Skeletal muscle tissue (tissue), 4 donors: Measurements from ENCODE around the gene ZBTB40. TPM values are rescaled to one million over a fixed set of nuclear protein-coding genes. Genes with fewer than 3 reads are reported as not detected.

ENCODE experiments used
- H3K27ac ChIP-seq: one replicate; pipeline ENCODE4 v1.7.0; 2013; ENCODE audit warnings: mild to moderate bottlenecking, low read depth, low read length, inconsistent platforms
- H3K27me3 ChIP-seq, 3 donors: one replicate each; pipeline ENCODE4 v1.7.0; 2013; ENCODE audit warnings: low read length in 3 of 3; ENCODE audit not compliant: control insufficient read depth in 3 of 3, insufficient read depth in 3 of 3
- H3K36me3 ChIP-seq, 3 donors: one replicate each; pipeline ENCODE4 v1.7.0; 2013; ENCODE audit warnings: low read length in 3 of 3; ENCODE audit not compliant: control insufficient read depth in 3 of 3, insufficient read depth in 3 of 3
- H3K4me1 ChIP-seq, 3 donors: one replicate each; pipeline ENCODE4 v1.7.0; 2013; ENCODE audit warnings: low read length in 3 of 3, mild to moderate bottlenecking in 3 of 3; ENCODE audit not compliant: control insufficient read depth in 3 of 3, insufficient read depth in 3 of 3
- H3K4me3 ChIP-seq, 3 donors: one replicate each; pipeline ENCODE4 v1.7.0; 2013; ENCODE audit warnings: low read length in 3 of 3
- H3K9ac ChIP-seq, 3 donors: one replicate each; pipeline ENCODE4 v1.7.0; 2013; ENCODE audit warnings: low read length in 3 of 3, mild to moderate bottlenecking in 3 of 3, moderate library complexity in 2 of 3, low read depth in 1 of 3
- H3K9me3 ChIP-seq, 3 donors: one replicate each; pipeline ENCODE4 v1.7.0; 2013; ENCODE audit warnings: low read length in 3 of 3; ENCODE audit not compliant: control insufficient read depth in 3 of 3
- total RNA-seq: library from RNA; depleted of rRNA; stranded (reverse); fragments of >200 nt; gene quantifications from one replicate; pipeline ENCODE4 v1.2.3, GENCODE V29; 2014
- donor health status: Osteomylitis.

ZBTB40 gene
- total RNA-seq, 1 donor from 2014 or later, result 9.4 TPM

- no peaks in the 10 kb centered on the region for H3K9me3 ChIP-seq
- no peak overlapping the region for H3K4me3 ChIP-seq
- H3K36me3 ChIP-seq, result peaks cover 71 to 78% (median 77%) of the 10 kb centered on the region in 3 donors
- no peak overlapping the region for H3K27ac ChIP-seq
- H3K4me1 ChIP-seq, result no peaks in the 10 kb centered on the region
- H3K27me3 ChIP-seq, result no peaks in the 10 kb centered on the region
- no peak overlapping the region for H3K9ac ChIP-seq
Measured at GRCh38 chr1:22524481-22524880, 72.8 kb downstream of the ZBTB40 start.

- Histone ChIP-seq H3K36me3 (peaks cover 64 to 72% (median 72%) of the 10 kb centered on the region in 3 donors), H3K9me3 (no peaks in the 10 kb centered on the region), H3K4me3 (no peak overlapping the region), H3K4me1 (peaks cover 0 to 4% (median 0%) of the 10 kb centered on the region in 3 donors), H3K9ac (no peak overlapping the region), H3K27me3 (no peaks in the 10 kb centered on the region), H3K27ac (no peak overlapping the region)
Measured at GRCh38 chr1:22525211-22525610, 73.6 kb downstream of the ZBTB40 start.

GRCh38 chr1:22525646-22526045, 74.0 kb downstream of the ZBTB40 start:
- Histone ChIP-seq H3K9ac (no peak overlapping the region), H3K27me3 (no peaks in the 10 kb centered on the region), H3K4me1 (peaks cover under 1 to 8% (median 1%) of the 10 kb centered on the region in 3 donors), H3K9me3 (no peaks in the 10 kb centered on the region), H3K27ac (no peak overlapping the region), H3K36me3 (peaks cover 59 to 68% (median 68%) of the 10 kb centered on the region in 3 donors), H3K4me3 (no peak overlapping the region)

GRCh38 chr1:22526098-22526497, 74.4 kb downstream of the ZBTB40 start:
- H3K27ac ChIP-seq, result no peak overlapping the region
- peaks cover 55 to 65% (median 63%) of the 10 kb centered on the region in 3 donors for H3K36me3 ChIP-seq
- no peak overlapping the region for H3K9ac ChIP-seq
- H3K4me3 ChIP-seq, result no peak overlapping the region
- H3K9me3 ChIP-seq, result no peaks in the 10 kb centered on the region
- peaks cover 3 to 10% (median 3%) of the 10 kb centered on the region in 3 donors for H3K4me1 ChIP-seq
- no peaks in the 10 kb centered on the region for H3K27me3 ChIP-seq

GRCh38 chr1:22526677-22527076, 75.0 kb downstream of the ZBTB40 start:
- Histone ChIP-seq H3K36me3 (peaks cover 49 to 59% (median 59%) of the 10 kb centered on the region in 3 donors), H3K9me3 (no peaks in the 10 kb centered on the region), H3K9ac (no peak overlapping the region), H3K27ac (no peak overlapping the region), H3K27me3 (no peaks in the 10 kb centered on the region), H3K4me1 (peaks cover 3 to 10% (median 6%) of the 10 kb centered on the region in 3 donors), H3K4me3 (no peak overlapping the region)

GRCh38 chr1:22527122-22527521, 75.5 kb downstream of the ZBTB40 start:
- no peaks in the 10 kb centered on the region for H3K27me3 ChIP-seq
- H3K36me3 ChIP-seq, result peaks cover 45 to 54% (median 54%) of the 10 kb centered on the region in 3 donors
- H3K27ac ChIP-seq, result no peak overlapping the region
- no peak overlapping the region for H3K9ac ChIP-seq
- H3K4me3 ChIP-seq, result no peak overlapping the region
- no peaks in the 10 kb centered on the region for H3K9me3 ChIP-seq
- peaks cover 3 to 10% (median 6%) of the 10 kb centered on the region in 3 donors for H3K4me1 ChIP-seq

- no peak overlapping the region for H3K9ac ChIP-seq
- no peaks in the 10 kb centered on the region for H3K9me3 ChIP-seq
- no peak overlapping the region for H3K4me3 ChIP-seq
- H3K4me1 ChIP-seq, result peaks cover 3 to 10% (median 6%) of the 10 kb centered on the region in 3 donors
- H3K36me3 ChIP-seq, result peaks cover 40 to 53% (median 51%) of the 10 kb centered on the region in 3 donors
- H3K27ac ChIP-seq, result no peak overlapping the region
- no peaks in the 10 kb centered on the region for H3K27me3 ChIP-seq
Measured at GRCh38 chr1:22527555-22528296, 76.1 kb downstream of the ZBTB40 start.

GRCh38 chr1:22528451-22528850, 76.8 kb downstream of the ZBTB40 start:
- Histone ChIP-seq H3K9me3 (no peaks in the 10 kb centered on the region), H3K4me3 (no peak overlapping the region), H3K36me3 (peaks cover 36 to 52% (median 48%) of the 10 kb centered on the region in 3 donors), H3K4me1 (peaks cover 3 to 10% (median 6%) of the 10 kb centered on the region in 3 donors), H3K27ac (no peak overlapping the region), H3K9ac (no peak overlapping the region), H3K27me3 (no peaks in the 10 kb centered on the region)

GRCh38 chr1:22529901-22530621, 78.4 kb downstream of the ZBTB40 start:
- Histone ChIP-seq H3K9me3 (no peaks in the 10 kb centered on the region), H3K27me3 (no peaks in the 10 kb centered on the region), H3K9ac (no peak overlapping the region), H3K36me3 (peaks cover 24 to 41% (median 39%) of the 10 kb centered on the region in 3 donors), H3K4me3 (no peak overlapping the region), H3K27ac (peak overlapping the region; percentile 76), H3K4me1 (peaks cover 3 to 10% (median 6%) of the 10 kb centered on the region in 3 donors)

- Histone ChIP-seq H3K4me1 (peaks cover 3 to 10% (median 6%) of the 10 kb centered on the region in 3 donors), H3K36me3 (peaks cover 24 to 35% (median 35%) of the 10 kb centered on the region in 3 donors), H3K27ac (peak overlapping the region; percentile 76), H3K9me3 (no peaks in the 10 kb centered on the region), H3K4me3 (no peak overlapping the region), H3K9ac (no peak overlapping the region), H3K27me3 (no peaks in the 10 kb centered on the region)
Measured at GRCh38 chr1:22530715-22531114, 79.1 kb downstream of the ZBTB40 start.
